ENCODE results near the gene PSKH1.

The PSKH1 gene

GRCh38 chr16:67868290-67868689, 24.8 kb upstream of the PSKH1 start:
- no peak for DNase-seq

- no peak for DNase-seq
Observed at GRCh38 chr16:67869653-67870052, 23.4 kb upstream of the PSKH1 start.

- no peak for DNase-seq
Observed at GRCh38 chr16:67871256-67871655, 21.8 kb upstream of the PSKH1 start.

GRCh38 chr16:67872131-67872630, 20.9 kb upstream of the PSKH1 start:
- DNase-seq, result no peak

- peak; percentile 84 for DNase-seq
Observed at GRCh38 chr16:67872631-67873434, 20.2 kb upstream of the PSKH1 start, which contains the start of gene EDC4. EDC4 (plus strand) TSS chr16:67873052; CDS start chr16:67873262, 210 bp downstream.

GRCh38 chr16:67873435-67874370, 19.4 kb upstream of the PSKH1 start:
- DNase-seq, result no peak

GRCh38 chr16:67874372-67874771, 18.7 kb upstream of the PSKH1 start:
- no peak for DNase-seq

- no peak for DNase-seq
Observed at GRCh38 chr16:67877064-67877463, 16.0 kb upstream of the PSKH1 start.

GRCh38 chr16:67878232-67878631, 14.8 kb upstream of the PSKH1 start:
- no peak for DNase-seq

GRCh38 chr16:67878846-67879245, 14.2 kb upstream of the PSKH1 start:
- no peak for DNase-seq

- DNase-seq, result no peak
Observed at GRCh38 chr16:67879462-67879861, 13.6 kb upstream of the PSKH1 start.

- no peak for DNase-seq
Observed at GRCh38 chr16:67879936-67880335, 13.1 kb upstream of the PSKH1 start.

- no peak for DNase-seq
Observed at GRCh38 chr16:67880584-67880983, 12.5 kb upstream of the PSKH1 start.

- DNase-seq, result no peak
Observed at GRCh38 chr16:67881621-67882161, 11.4 kb upstream of the PSKH1 start.

- no peak for DNase-seq
Observed at GRCh38 chr16:67882374-67883145, 10.5 kb upstream of the PSKH1 start.

- no peak for DNase-seq
Observed at GRCh38 chr16:67883146-67883871, 9.7 kb upstream of the PSKH1 start.

- DNase-seq, result peak; percentile 78
Observed at GRCh38 chr16:67883872-67884261, 9.2 kb upstream of the PSKH1 start.

GRCh38 chr16:67884684-67885083, 8.4 kb upstream of the PSKH1 start, which contains the start of gene NRN1L:
NRN1L (plus strand) TSS chr16:67884885; CDS start chr16:67884904, 19 bp downstream.
- DNase-seq, result no peak

- DNase-seq, result no peak
Observed at GRCh38 chr16:67885545-67885944, 7.5 kb upstream of the PSKH1 start.

- no peak for DNase-seq
Observed at GRCh38 chr16:67885976-67886375, 7.1 kb upstream of the PSKH1 start.

GRCh38 chr16:67886387-67886786, 6.7 kb upstream of the PSKH1 start:
- no peak for DNase-seq

- DNase-seq, result no peak
Observed at GRCh38 chr16:67888331-67888730, 4.7 kb upstream of the PSKH1 start.
